GM23338 (cell line): ENCODE results near the gene TENM4. TPM values are rescaled to one million over a fixed set of nuclear protein-coding genes. Genes with fewer than 3 reads are reported as not detected.
A peak's percentile ranks its signal among the peaks of the same experiment; 100 is the strongest.

ENCODE experiments used
- ATAC-seq: fragments of 200-7000 bp; cut with Tn5 transposase; 3 replicates; pipeline ENCODE4 v1.9.1; 2020
- DNase-seq: peaks from one replicate; pipeline ENCODE4 v3.0.0-alpha.2; 2015; ENCODE audit warnings: low spot score
- H2AFZ ChIP-seq: fragments of 200-600 bp; sonication (generic); 2 replicates; pipeline ENCODE4 v1.8.0; 2016; ENCODE audit warnings: antibody characterized with exemption, mild to moderate bottlenecking, moderate library complexity
- H3F3A ChIP-seq: fragments of 200-600 bp; sonication (generic); replicated peaks from 2 replicates; pipeline ENCODE4 v1.8.0; 2017; ENCODE audit warnings: antibody characterized with exemption, mixed run types, low read depth
- H3K27ac ChIP-seq: fragments of 200-600 bp; sonication (generic); 2 replicates; pipeline ENCODE4 v1.6.1; 2016; ENCODE audit warnings: low read depth
- H3K27me3 ChIP-seq: fragments of 200-600 bp; sonication (generic); 2 replicates; pipeline ENCODE4 v1.8.0; 2016; ENCODE audit warnings: mild to moderate bottlenecking, mixed run types, moderate library complexity; ENCODE audit not compliant: insufficient read depth
- H3K36me3 ChIP-seq: fragments of 200-600 bp; sonication (generic); 2 replicates; pipeline ENCODE4 v1.8.0; 2016; ENCODE audit warnings: mild to moderate bottlenecking; ENCODE audit not compliant: insufficient read depth
- H3K4me1 ChIP-seq: fragments of 200-600 bp; sonication (generic); 2 replicates; pipeline ENCODE4 v1.8.0; 2016; ENCODE audit warnings: mild to moderate bottlenecking, moderate library complexity; ENCODE audit not compliant: insufficient read depth
- H3K4me2 ChIP-seq: fragments of 200-600 bp; sonication (generic); 2 replicates; pipeline ENCODE4 v1.7.1; 2017; ENCODE audit warnings: mixed run types
- H3K4me3 ChIP-seq: fragments of 200-600 bp; sonication (generic); 2 replicates; pipeline ENCODE4 v1.6.1; 2016; ENCODE audit warnings: mixed run types
- H3K79me2 ChIP-seq: fragments of 200-600 bp; sonication (generic); replicated peaks from 2 replicates; pipeline ENCODE4 v1.8.0; 2017; ENCODE audit warnings: mild to moderate bottlenecking; ENCODE audit not compliant: insufficient read depth
- H3K9me2 ChIP-seq: fragments of 200-600 bp; sonication (generic); 2 replicates; pipeline ENCODE4 v1.8.0; 2017; ENCODE audit not compliant: insufficient read depth
- H4K20me1 ChIP-seq: fragments of 200-600 bp; sonication (generic); replicated peaks from 2 replicates; pipeline ENCODE4 v1.8.0; 2017; ENCODE audit warnings: mild to moderate bottlenecking; ENCODE audit not compliant: insufficient read depth
- H3K27ac Mint-ChIP-seq: 2 replicates; pipeline ENCODE4 v1.8.0; 2020; ENCODE audit warnings: inconsistent platforms, mild to moderate bottlenecking, moderate library complexity, mixed read lengths
- H3K27me3 Mint-ChIP-seq: 3 replicates; pipeline ENCODE4 v1.8.0; 2022; ENCODE audit warnings: low read depth, mild to moderate bottlenecking, moderate library complexity, mixed read lengths, inconsistent platforms; ENCODE audit not compliant: insufficient read depth, poor library complexity
- H3K36me3 Mint-ChIP-seq: 3 replicates; pipeline ENCODE4 v1.8.0; 2021; ENCODE audit warnings: low read depth, mild to moderate bottlenecking, inconsistent platforms, moderate library complexity, mixed read lengths
- H3K4me1 Mint-ChIP-seq: 3 replicates; pipeline ENCODE4 v1.8.0; 2020; ENCODE audit warnings: mild to moderate bottlenecking, inconsistent platforms, mixed read lengths
- H3K4me3 Mint-ChIP-seq: 3 replicates; pipeline ENCODE4 v1.8.0; 2021; ENCODE audit warnings: moderate library complexity, mild to moderate bottlenecking, inconsistent platforms, mixed read lengths
- H3K9me3 Mint-ChIP-seq: 3 replicates; pipeline ENCODE4 v1.8.0; 2020; ENCODE audit warnings: moderate library complexity, mild to moderate bottlenecking, inconsistent platforms, mixed read lengths
- CREB1 ChIP-seq: fragments of 250-450 bp; sonication (Bioruptor Pico); IDR thresholded peaks from 2 replicates; pipeline ENCODE4 v1.5.0; 2020; ENCODE audit warnings: low read depth, mild to moderate bottlenecking, moderate library complexity
- JUNB ChIP-seq: IDR thresholded peaks from one replicate; pipeline ENCODE4 v1.6.1; 2016; ENCODE audit warnings: antibody characterized with exemption; ENCODE audit not compliant: unreplicated experiment
- NANOG ChIP-seq: IDR thresholded peaks from 2 replicates; pipeline ENCODE4 v1.6.1; 2016; ENCODE audit warnings: antibody characterized with exemption, borderline replicate concordance
- STAT1 ChIP-seq: IDR thresholded peaks from one replicate; pipeline ENCODE4 v1.6.1; 2016; ENCODE audit warnings: antibody characterized with exemption; ENCODE audit not compliant: unreplicated experiment
- ZNF114 ChIP-seq: fragments of 250-450 bp; sonication (Bioruptor Pico); IDR thresholded peaks from 2 replicates; pipeline ENCODE4 v1.5.0; 2020; ENCODE audit warnings: mild to moderate bottlenecking, moderate library complexity
- ZNF331 ChIP-seq: fragments of 250-450 bp; sonication (Bioruptor Pico); IDR thresholded peaks from 2 replicates; pipeline ENCODE4 v1.5.0; 2020; ENCODE audit warnings: low read depth, mild to moderate bottlenecking, moderate library complexity
- polyA plus RNA-seq: library from polyadenylated mRNA; unstranded; fragments of >200 nt; fragmentation: Nextera tagmentation; extraction: Ambion mirVana; gene quantifications from 2 replicates; pipeline ENCODE4 v1.2.1, GENCODE V29; 2016
- total RNA-seq: library from RNA; depleted of rRNA; stranded (reverse); fragments of >200 nt; shearing (Covaris generic); gene quantifications from 2 replicates; pipeline ENCODE4 v1.2.3, GENCODE V29; 2014
- TF ChIP-seq, protein P1 (sequence below): fragments of 250-450 bp; sonication (Bioruptor Pico); IDR thresholded peaks from 2 replicates; pipeline ENCODE4 v1.5.0; 2020; ENCODE audit warnings: mild to moderate bottlenecking, moderate library complexity
- TF ChIP-seq, protein P2 (sequence below), 2 experiments: fragments of 200-600 bp in 1 of 2; sonication (generic) in 1 of 2; conservative IDR thresholded peaks; 2 replicates each; pipeline versions ENCODE4 v1.5.1 to v1.6.1; 2016 to 2017; ENCODE audit warnings: antibody characterized with exemption in 2 of 2, low read depth in 2 of 2, mild to moderate bottlenecking in 2 of 2, moderate library complexity in 1 of 2

TENM4 gene
- total and polyA plus RNA-seq, 2 experiments from 2014 or later = 7.3 TPM

- TF ChIP-seq, protein P1, sequence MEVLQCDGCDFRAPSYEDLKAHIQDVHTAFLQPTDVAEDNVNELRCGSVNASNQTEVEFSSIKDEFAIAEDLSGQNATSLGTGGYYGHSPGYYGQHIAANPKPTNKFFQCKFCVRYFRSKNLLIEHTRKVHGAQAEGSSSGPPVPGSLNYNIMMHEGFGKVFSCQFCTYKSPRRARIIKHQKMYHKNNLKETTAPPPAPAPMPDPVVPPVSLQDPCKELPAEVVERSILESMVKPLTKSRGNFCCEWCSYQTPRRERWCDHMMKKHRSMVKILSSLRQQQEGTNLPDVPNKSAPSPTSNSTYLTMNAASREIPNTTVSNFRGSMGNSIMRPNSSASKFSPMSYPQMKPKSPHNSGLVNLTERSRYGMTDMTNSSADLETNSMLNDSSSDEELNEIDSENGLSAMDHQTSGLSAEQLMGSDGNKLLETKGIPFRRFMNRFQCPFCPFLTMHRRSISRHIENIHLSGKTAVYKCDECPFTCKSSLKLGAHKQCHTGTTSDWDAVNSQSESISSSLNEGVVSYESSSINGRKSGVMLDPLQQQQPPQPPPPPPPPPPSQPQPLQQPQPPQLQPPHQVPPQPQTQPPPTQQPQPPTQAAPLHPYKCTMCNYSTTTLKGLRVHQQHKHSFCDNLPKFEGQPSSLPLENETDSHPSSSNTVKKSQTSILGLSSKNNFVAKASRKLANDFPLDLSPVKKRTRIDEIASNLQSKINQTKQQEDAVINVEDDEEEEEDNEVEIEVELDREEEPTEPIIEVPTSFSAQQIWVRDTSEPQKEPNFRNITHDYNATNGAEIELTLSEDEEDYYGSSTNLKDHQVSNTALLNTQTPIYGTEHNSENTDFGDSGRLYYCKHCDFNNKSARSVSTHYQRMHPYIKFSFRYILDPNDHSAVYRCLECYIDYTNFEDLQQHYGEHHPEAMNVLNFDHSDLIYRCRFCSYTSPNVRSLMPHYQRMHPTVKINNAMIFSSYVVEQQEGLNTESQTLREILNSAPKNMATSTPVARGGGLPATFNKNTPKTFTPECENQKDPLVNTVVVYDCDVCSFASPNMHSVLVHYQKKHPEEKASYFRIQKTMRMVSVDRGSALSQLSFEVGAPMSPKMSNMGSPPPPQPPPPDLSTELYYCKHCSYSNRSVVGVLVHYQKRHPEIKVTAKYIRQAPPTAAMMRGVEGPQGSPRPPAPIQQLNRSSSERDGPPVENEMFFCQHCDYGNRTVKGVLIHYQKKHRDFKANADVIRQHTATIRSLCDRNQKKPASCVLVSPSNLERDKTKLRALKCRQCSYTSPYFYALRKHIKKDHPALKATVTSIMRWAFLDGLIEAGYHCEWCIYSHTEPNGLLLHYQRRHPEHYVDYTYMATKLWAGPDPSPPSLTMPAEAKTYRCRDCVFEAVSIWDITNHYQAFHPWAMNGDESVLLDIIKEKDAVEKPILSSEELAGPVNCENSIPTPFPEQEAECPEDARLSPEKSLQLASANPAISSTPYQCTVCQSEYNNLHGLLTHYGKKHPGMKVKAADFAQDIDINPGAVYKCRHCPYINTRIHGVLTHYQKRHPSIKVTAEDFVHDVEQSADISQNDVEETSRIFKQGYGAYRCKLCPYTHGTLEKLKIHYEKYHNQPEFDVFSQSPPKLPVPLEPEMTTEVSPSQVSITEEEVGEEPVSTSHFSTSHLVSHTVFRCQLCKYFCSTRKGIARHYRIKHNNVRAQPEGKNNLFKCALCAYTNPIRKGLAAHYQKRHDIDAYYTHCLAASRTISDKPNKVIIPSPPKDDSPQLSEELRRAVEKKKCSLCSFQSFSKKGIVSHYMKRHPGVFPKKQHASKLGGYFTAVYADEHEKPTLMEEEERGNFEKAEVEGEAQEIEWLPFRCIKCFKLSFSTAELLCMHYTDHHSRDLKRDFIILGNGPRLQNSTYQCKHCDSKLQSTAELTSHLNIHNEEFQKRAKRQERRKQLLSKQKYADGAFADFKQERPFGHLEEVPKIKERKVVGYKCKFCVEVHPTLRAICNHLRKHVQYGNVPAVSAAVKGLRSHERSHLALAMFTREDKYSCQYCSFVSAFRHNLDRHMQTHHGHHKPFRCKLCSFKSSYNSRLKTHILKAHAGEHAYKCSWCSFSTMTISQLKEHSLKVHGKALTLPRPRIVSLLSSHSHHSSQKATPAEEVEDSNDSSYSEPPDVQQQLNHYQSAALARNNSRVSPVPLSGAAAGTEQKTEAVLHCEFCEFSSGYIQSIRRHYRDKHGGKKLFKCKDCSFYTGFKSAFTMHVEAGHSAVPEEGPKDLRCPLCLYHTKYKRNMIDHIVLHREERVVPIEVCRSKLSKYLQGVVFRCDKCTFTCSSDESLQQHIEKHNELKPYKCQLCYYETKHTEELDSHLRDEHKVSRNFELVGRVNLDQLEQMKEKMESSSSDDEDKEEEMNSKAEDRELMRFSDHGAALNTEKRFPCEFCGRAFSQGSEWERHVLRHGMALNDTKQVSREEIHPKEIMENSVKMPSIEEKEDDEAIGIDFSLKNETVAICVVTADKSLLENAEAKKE (CRISPR knock-in tag) = no peak
- TF ChIP-seq JUNB = no peak
- no peak for TF ChIP-seq STAT1
- no peak for TF ChIP-seq CREB1 (CRISPR knock-in tag)
- TF ChIP-seq NANOG = no peak
- TF ChIP-seq ZNF114 (CRISPR knock-in tag) = no peak
- TF ChIP-seq ZNF331 (CRISPR knock-in tag) = no peak
These were observed 625.0 kb downstream of the TENM4 start (continued) for GRCh38 chr11:78815831-78816230.

DNA sequence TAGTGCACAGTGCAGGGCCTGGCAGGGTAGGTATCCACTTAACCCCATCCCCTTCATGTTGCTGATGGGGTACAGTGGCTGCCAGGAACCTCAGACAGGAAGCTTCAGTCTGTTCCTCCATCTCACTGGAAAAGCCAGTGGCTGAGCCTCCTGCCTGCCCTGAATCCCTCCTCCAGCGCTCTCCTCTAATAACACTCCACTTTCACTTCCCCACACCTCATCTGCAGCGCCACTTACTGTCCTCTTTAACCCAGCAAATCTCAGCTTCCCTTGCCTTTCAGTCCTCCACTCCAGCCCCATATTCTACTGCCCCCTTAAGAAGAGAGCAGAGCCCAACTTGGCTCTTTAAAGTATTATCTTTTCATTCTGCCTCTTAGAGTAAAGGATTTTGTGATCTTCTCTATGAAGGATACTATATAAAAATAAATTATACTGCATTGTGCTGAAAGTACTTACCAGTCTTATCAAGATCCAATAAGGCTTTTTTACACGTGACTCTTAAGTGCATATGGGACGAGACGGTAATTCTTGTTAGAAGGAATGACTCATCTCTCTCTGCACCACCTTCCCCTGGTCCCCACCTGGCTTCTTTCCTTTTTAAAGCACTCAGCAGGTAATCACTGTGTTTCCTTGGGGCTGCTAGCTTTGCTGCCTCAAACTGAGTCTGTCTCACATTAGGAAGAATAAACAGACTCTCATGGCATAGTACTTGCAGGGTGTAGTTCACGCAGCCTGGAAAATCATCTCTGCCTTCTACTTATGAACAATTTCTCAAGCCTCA is 628.1 kb downstream of the TENM4 start:
- Histone ChIP-seq H3K4me2 (no peak overlapping the region), H3K79me2 (no peaks in the 10 kb centered on the region), H2AFZ (0 out of 2 replicates have a peak overlapping the region, but pooled peaks have one; percentile 66), H4K20me1 (no peaks in the 10 kb centered on the region), H3K36me3 (no peaks in the 10 kb centered on the region), H3K4me1 (peaks cover 5% of the 10 kb centered on the region), H3K4me3 (no peak overlapping the region), H3K27ac (no peak overlapping the region), H3K9me2 (no peaks in the 10 kb centered on the region), H3K27me3 (no peaks in the 10 kb centered on the region), H3F3A (no peaks in the 10 kb centered on the region)
- Mint-ChIP-seq H3K27ac (peak overlapping the region; percentile 48; the same call in 1 of the 2 replicates), H3K4me1 (peaks cover 32% of the 10 kb centered on the region), H3K27me3 (peaks cover 13% of the 10 kb centered on the region), H3K4me3 (0 out of 3 replicates have a peak overlapping the region, but pooled peaks have one; percentile 31), H3K9me3 (no peaks in the 10 kb centered on the region), H3K36me3 (no peaks in the 10 kb centered on the region)
- DNase-seq = peak; percentile 28
- peak; percentile 79 for ATAC-seq
- TF ChIP-seq, protein P2, sequence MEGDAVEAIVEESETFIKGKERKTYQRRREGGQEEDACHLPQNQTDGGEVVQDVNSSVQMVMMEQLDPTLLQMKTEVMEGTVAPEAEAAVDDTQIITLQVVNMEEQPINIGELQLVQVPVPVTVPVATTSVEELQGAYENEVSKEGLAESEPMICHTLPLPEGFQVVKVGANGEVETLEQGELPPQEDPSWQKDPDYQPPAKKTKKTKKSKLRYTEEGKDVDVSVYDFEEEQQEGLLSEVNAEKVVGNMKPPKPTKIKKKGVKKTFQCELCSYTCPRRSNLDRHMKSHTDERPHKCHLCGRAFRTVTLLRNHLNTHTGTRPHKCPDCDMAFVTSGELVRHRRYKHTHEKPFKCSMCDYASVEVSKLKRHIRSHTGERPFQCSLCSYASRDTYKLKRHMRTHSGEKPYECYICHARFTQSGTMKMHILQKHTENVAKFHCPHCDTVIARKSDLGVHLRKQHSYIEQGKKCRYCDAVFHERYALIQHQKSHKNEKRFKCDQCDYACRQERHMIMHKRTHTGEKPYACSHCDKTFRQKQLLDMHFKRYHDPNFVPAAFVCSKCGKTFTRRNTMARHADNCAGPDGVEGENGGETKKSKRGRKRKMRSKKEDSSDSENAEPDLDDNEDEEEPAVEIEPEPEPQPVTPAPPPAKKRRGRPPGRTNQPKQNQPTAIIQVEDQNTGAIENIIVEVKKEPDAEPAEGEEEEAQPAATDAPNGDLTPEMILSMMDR (conservative IDR thresholded peaks at IDR 0.05; ENCODE audit: low read depth in 2 of 2) = peak in 1 of 2 experiments; percentile 36; a peak in 2 of 4 replicates
